T-cell (primary cell): ENCODE data around the gene RETN. TPM values are rescaled to one million over a fixed set of nuclear protein-coding genes. Genes with fewer than 3 reads are reported as not detected.

Source experiments
- ATAC-seq, 4 experiments: fragments of 200-7000 bp in 3 of 4; fragments of 150-1000 bp in 1 of 4; cut with Tn5 transposase; replicated peaks in 1 of 4; 1 replicate in 3 of 4; 2 replicates in 1 of 4; pipeline ENCODE4 v1.10.0; 2021; ENCODE audit warnings: moderate library complexity in 3 of 4, mild to moderate bottlenecking in 2 of 4, moderate number of reproducible peaks in 1 of 4
- CTCF ChIA-PET, 2 donors: fragments of 300-600 bp; sonication (Branson Sonifier 250); formaldehyde crosslinking; loops; one replicate each; lab custom pipeline; 2022; ENCODE audit warnings: antibody characterized with exemption in 2 of 2; lab: Charles Lee
- POLR2A ChIA-PET, 2 donors: fragments of 300-600 bp; sonication (Branson Sonifier 250); formaldehyde crosslinking; loops; one replicate each; lab custom pipeline; 2022; ENCODE audit warnings: antibody characterized with exemption in 2 of 2; lab: Charles Lee
- DNase-seq, 35 experiments: peaks; one replicate each; pipeline versions ENCODE4 v3.0.0 to v3.0.0-alpha.2; 2013 to 2023
- H3K27ac ChIP-seq: one replicate; pipeline ENCODE4 v1.5.1; 2013; ENCODE audit warnings: low read length
- H3K27me3 ChIP-seq, 2 experiments: replicated peaks in 1 of 2; 1 replicate in 1 of 2; 2 replicates in 1 of 2; pipeline versions ENCODE4 v1.6.1 to v1.7.0; 2013; ENCODE audit warnings: low read length in 1 of 2, mixed read lengths in 1 of 2; ENCODE audit not compliant: control insufficient read depth in 2 of 2, insufficient read depth in 2 of 2; ENCODE audit errors: extremely low read depth in 1 of 2
- H3K36me3 ChIP-seq, 2 donors: 1 replicate in 1 of 2; 2 replicates in 1 of 2; pipeline versions ENCODE4 v1.6.1 to v1.7.0; 2013; ENCODE audit warnings: low read length in 1 of 2; ENCODE audit not compliant: control insufficient read depth in 2 of 2, insufficient read depth in 1 of 2; ENCODE audit errors: extremely low read depth in 1 of 2
- H3K4me1 ChIP-seq, 2 experiments: 1 replicate in 1 of 2; 2 replicates in 1 of 2; pipeline versions ENCODE4 v1.6.1 to v1.7.0; 2013; ENCODE audit warnings: low read length in 2 of 2, mixed read lengths in 1 of 2; ENCODE audit not compliant: insufficient read depth in 2 of 2, control insufficient read depth in 1 of 2; ENCODE audit errors: extremely low read depth in 1 of 2
- H3K4me3 ChIP-seq, 2 donors: 1 replicate in 1 of 2; 2 replicates in 1 of 2; pipeline versions ENCODE4 v1.5.1 to v1.7.0; 2013; ENCODE audit warnings: mild to moderate bottlenecking in 2 of 2, low read length in 1 of 2, moderate library complexity in 1 of 2; ENCODE audit not compliant: control insufficient read depth in 1 of 2; ENCODE audit errors: extremely low read depth in 1 of 2
- H3K9me3 ChIP-seq: 2 replicates; pipeline ENCODE4 v1.7.0; 2013
- H3K27ac Mint-ChIP-seq, 2 donors: one replicate each; pipeline ENCODE4 v1.8.0; 2020 to 2021; ENCODE audit warnings: mild to moderate bottlenecking in 2 of 2, mixed read lengths in 2 of 2
- H3K27me3 Mint-ChIP-seq, 2 donors: one replicate each; pipeline ENCODE4 v1.8.0; 2021 to 2022; ENCODE audit warnings: mixed read lengths in 2 of 2
- H3K36me3 Mint-ChIP-seq: one replicate; pipeline ENCODE4 v1.8.0; 2021; ENCODE audit warnings: mixed read lengths
- H3K4me1 Mint-ChIP-seq, 3 donors: one replicate each; pipeline ENCODE4 v1.8.0; 2020 to 2022; ENCODE audit warnings: mixed read lengths in 3 of 3, mild to moderate bottlenecking in 1 of 3
- H3K4me3 Mint-ChIP-seq, 3 donors: one replicate each; pipeline ENCODE4 v1.8.0; 2020 to 2022; ENCODE audit warnings: mild to moderate bottlenecking in 3 of 3, mixed read lengths in 3 of 3, moderate library complexity in 3 of 3
- H3K9me3 Mint-ChIP-seq, 3 donors: one replicate each; pipeline ENCODE4 v1.8.0; 2020 to 2022; ENCODE audit warnings: mixed read lengths in 3 of 3
- WGBS: methylation state at CpG from one replicate; pipeline ENCODE4 v1.1.5; 2013; ENCODE audit warnings: missing lambda C conversion rate; ENCODE audit not compliant: insufficient coverage; 5-methylcytosine and 5-hydroxymethylcytosine counted together
- total RNA-seq, 35 experiments: library from RNA in 6 of 35; stranded (reverse) in 6 of 35; fragments of 120-200 nt in 1 of 35; gene quantifications; one replicate each; pipeline versions ENCODE4 v1.2.1 to v1.2.4 and lab custom pipeline; 2013 to 2026

Gene RETN
- total RNA-seq, 5 donors from 2014 or later (not counting 1 experiment from before 2014, with no cell fraction given), result 1.6 TPM; not detected in 4

- POLR2A ChIA-PET, result no interaction called here
- ATAC-seq (no peak), DNase-seq (no peak)
- CTCF ChIA-PET, result no interaction called here
- H3K9me3 Mint-ChIP-seq, result no peaks in the 10 kb centered on the region
- H3K4me3 Mint-ChIP-seq, result no peak overlapping the region
- H3K27ac ChIP-seq, result no peak overlapping the region
- peaks cover 0 to 2% of the 10 kb centered on the region in 2 experiments for H3K27me3 ChIP-seq
- no peaks in the 10 kb centered on the region for H3K9me3 ChIP-seq
- H3K27ac Mint-ChIP-seq, result no peak overlapping the region
- no peaks in the 10 kb centered on the region for H3K27me3 Mint-ChIP-seq
- peaks cover 1 to 3% (median 2%) of the 10 kb centered on the region in 3 donors for H3K4me1 Mint-ChIP-seq
- H3K36me3 ChIP-seq, result peaks cover 14 to 37% of the 10 kb centered on the region in 2 donors
- WGBS, result 95% methylated on average over 10 of the region's 14 CpGs
- peaks cover 0 to under 1% of the 10 kb centered on the region in 2 experiments for H3K4me1 ChIP-seq
- peaks cover 7% of the 10 kb centered on the region for H3K36me3 Mint-ChIP-seq
- H3K4me3 ChIP-seq, result no peak overlapping the region
Measured at GRCh38 chr19:7645163-7645562, 23.7 kb upstream of the RETN start.

DNA sequence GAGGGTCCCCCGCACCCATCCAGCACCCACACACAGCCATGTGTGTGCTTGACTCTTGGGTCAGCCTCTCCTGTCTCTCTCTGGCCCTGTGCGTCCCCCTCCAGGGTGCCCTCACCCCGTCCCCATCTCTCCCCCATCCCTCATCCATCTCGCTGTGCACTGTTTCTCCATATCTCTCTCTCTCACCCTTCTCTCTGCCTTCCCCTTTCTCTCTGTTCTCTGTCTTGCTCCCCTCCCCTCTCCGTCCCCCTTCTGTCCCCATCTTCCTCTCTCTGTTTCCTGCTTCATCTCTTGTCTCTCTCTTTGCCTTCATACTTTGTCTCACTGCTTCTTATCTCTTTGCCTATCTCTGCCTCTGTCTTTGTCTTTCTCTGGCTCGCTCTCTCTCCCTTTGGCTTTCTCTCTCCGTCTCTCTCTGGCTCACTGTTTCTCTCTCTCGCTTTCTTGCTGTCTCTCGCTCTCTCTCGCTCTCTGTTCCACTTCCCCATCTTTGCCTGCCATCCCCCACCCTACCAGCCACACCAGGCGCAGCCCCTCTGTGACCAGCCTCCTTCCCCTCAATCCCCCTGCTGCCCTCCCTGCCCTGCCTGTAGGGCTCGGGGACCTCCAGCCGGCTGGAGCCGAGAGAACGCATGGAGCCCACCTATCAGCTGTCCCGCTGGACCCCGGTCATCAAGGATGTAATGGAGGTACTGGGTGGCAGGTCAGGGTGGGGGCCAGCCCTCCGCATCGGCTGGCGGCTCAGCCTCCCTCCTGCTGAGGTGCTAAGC, 23.0 kb upstream of the RETN start:
- Histone ChIP-seq H3K4me3 (no peak overlapping the region), H3K27me3 (peaks cover 0 to 2% of the 10 kb centered on the region in 2 experiments), H3K36me3 (peaks cover 14 to 30% of the 10 kb centered on the region in 2 donors), H3K4me1 (no peaks in the 10 kb centered on the region), H3K27ac (no peak overlapping the region), H3K9me3 (no peaks in the 10 kb centered on the region)
- no peak overlapping the region for H3K4me3 Mint-ChIP-seq
- no peaks in the 10 kb centered on the region for H3K4me1 Mint-ChIP-seq
- WGBS, result 86% methylated on average over 16 of the region's 20 CpGs
- POLR2A ChIA-PET, result no interaction called here
- CTCF ChIA-PET, result no interaction called here
- H3K9me3 Mint-ChIP-seq, result no peaks in the 10 kb centered on the region
- H3K36me3 Mint-ChIP-seq, result peaks cover 5% of the 10 kb centered on the region
- ATAC-seq (no peak), DNase-seq (no peak)
- no peaks in the 10 kb centered on the region for H3K27me3 Mint-ChIP-seq
- no peak overlapping the region for H3K27ac Mint-ChIP-seq

GRCh38 chr19:7646426-7646700, 22.5 kb upstream of the RETN start:
- CTCF ChIA-PET, result no interaction called here
- Histone ChIP-seq H3K27ac (no peak overlapping the region), H3K36me3 (peaks cover 11 to 30% of the 10 kb centered on the region in 2 donors)

DNA sequence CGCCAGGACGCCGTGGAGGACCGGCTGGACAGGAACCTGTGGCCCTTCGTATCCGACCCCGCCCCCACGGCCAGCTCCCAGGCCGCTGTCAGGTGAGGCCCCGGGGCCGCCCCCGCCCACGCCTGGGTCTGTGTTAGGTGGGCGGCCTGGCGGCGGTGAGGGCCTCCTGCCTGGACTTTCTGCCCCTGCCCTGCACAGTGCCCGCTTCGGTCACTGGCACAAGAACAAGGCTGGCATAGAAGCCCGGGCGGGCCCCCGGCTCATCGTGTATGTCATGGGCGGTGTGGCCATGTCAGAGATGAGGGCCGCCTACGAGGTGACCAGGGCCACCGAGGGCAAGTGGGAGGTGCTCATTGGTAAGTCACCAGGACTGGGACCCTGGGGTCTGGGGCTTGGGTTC, 21.7 kb upstream of the RETN start:
- Histone ChIP-seq H3K27ac (no peak overlapping the region), H3K4me1 (peaks cover 0 to 6% of the 10 kb centered on the region in 2 experiments), H3K36me3 (peaks cover 11 to 26% of the 10 kb centered on the region in 2 donors), H3K27me3 (peaks cover 0 to 8% of the 10 kb centered on the region in 2 experiments), H3K9me3 (no peaks in the 10 kb centered on the region), H3K4me3 (no peak overlapping the region)
- no peak for ATAC-seq
- H3K9me3 Mint-ChIP-seq, result no peaks in the 10 kb centered on the region
- CTCF ChIA-PET, result no interaction called here
- peak in 1 of 35 experiments; percentile 0 for DNase-seq
- WGBS, result 95% methylated on average over 19 of the region's 26 CpGs
- H3K27ac Mint-ChIP-seq, result no peak overlapping the region
- peaks cover 5% of the 10 kb centered on the region for H3K36me3 Mint-ChIP-seq
- H3K4me1 Mint-ChIP-seq, result peaks cover 3 to 5% (median 3%) of the 10 kb centered on the region in 3 donors
- no peak overlapping the region for H3K4me3 Mint-ChIP-seq
- no peaks in the 10 kb centered on the region for H3K27me3 Mint-ChIP-seq
- POLR2A ChIA-PET, result no interaction called here

More at GRCh38 chr19:7646426-7646700, 22.5 kb upstream of the RETN start:
- DNase-seq (no peak), ATAC-seq (no peak)
- H3K9me3 Mint-ChIP-seq, result no peaks in the 10 kb centered on the region
- H3K27ac Mint-ChIP-seq, result no peak overlapping the region
- 82% methylated on average over 8 of the region's 8 CpGs for WGBS
- H3K4me3 ChIP-seq, result no peak overlapping the region
- peaks cover 5% of the 10 kb centered on the region for H3K36me3 Mint-ChIP-seq
- H3K4me1 ChIP-seq, result no peaks in the 10 kb centered on the region
- H3K9me3 ChIP-seq, result no peaks in the 10 kb centered on the region
- POLR2A ChIA-PET, result no interaction called here
- peaks cover 0 to 7% of the 10 kb centered on the region in 2 experiments for H3K27me3 ChIP-seq
- H3K27me3 Mint-ChIP-seq, result no peaks in the 10 kb centered on the region
- H3K4me3 Mint-ChIP-seq, result no peak overlapping the region
- H3K4me1 Mint-ChIP-seq, result no peaks in the 10 kb centered on the region

DNA sequence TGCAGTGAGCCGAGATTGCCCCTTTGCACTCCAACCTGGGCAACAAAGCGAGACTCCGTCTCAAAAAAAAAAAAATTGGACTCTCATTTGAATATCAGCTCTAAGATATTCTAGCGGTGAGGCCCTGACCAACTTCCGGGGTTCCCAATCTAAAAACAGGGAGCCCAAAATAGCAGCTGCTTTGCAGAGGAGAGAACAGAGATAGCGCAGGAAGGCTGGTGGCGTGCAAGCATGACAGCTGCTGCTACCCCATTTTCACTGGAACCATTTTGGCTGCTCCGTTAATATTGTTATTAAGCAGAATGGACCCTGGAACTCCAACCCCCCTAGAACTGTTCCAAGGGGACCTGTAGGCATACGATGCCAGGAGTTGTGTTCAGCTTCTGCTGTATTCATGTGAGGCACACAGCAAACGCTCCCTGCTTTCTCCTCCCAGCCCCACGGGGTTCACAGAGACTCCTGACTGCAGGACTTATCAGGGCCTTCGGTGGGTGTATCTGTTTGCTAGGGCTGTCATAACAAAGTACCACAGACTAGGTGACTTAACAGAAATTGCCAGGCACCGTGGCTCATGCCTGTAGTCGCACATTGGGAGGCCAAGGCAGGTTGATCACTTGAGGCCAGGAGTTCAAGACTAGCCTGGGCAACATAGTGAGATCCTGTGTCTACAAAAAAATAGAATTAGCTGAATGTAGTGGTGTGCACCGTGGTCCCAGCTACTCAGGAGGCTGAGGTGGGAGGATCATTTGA, 20.4 kb upstream of the RETN start:
- no peaks in the 10 kb centered on the region for H3K9me3 Mint-ChIP-seq
- peaks cover 5% of the 10 kb centered on the region for H3K36me3 Mint-ChIP-seq
- Histone ChIP-seq H3K9me3 (no peaks in the 10 kb centered on the region), H3K4me1 (peaks cover 0 to 13% of the 10 kb centered on the region in 2 experiments), H3K27me3 (peaks cover 0 to 7% of the 10 kb centered on the region in 2 experiments), H3K27ac (no peak overlapping the region), H3K36me3 (peaks cover 11 to 23% of the 10 kb centered on the region in 2 donors), H3K4me3 (no peak overlapping the region)
- peaks cover 10 to 13% (median 10%) of the 10 kb centered on the region in 3 donors for H3K4me1 Mint-ChIP-seq
- H3K27ac Mint-ChIP-seq, result no peak overlapping the region
- DNase-seq, result no peak
- no peak for ATAC-seq
- WGBS, result 91% methylated on average over 10 of the region's 15 CpGs
- ChIA-PET CTCF (interaction anchor here (0.6 to 1.4 kb wide), 2 partner anchors 12 to 32 kb away, joined by 3 to 4 read pairs; partner anchors contain the start of gene TRAPPC5 (in 1 of the 2)), POLR2A (interaction anchor here (0.6 to 0.9 kb wide), 3 partner anchors 59 to 188 kb away, joined by 3 to 6 read pairs (median 3); no protein-coding TSS in a partner anchor)
- no peak overlapping the region for H3K4me3 Mint-ChIP-seq
- H3K27me3 Mint-ChIP-seq, result no peaks in the 10 kb centered on the region

DNA sequence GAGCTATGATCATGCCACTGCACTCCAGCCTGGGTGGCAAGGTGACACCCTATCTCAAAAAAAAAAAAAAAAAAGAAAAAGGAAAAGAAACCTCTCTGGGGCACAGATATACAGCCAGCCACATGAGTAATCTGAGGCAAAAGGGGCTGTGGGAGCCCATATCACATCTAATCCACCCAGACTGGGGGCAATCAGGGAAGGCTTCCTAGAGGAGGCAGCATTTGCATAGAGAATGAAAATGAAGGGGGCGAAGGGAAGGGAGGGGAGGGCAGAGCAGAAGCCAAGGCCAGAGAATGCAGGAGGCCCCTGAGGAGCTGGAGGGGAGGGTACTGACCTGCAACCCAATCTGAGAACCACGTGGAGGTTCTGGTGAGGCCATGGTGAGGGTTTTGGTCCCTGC, 18.7 kb upstream of the RETN start:
- ChIA-PET POLR2A (interaction anchor here in 1 of 2 donors (0.6 kb wide), 1 partner anchor 31 kb away, joined by 5 read pairs; the partner anchor contains the start of gene TRAPPC5), CTCF (interaction anchor here (0.5 to 0.7 kb wide), 3 partner anchors 34 to 364 kb away, joined by 3 to 7 read pairs (median 6); no protein-coding TSS in a partner anchor)
- Histone ChIP-seq H3K27me3 (peaks cover 0 to 6% of the 10 kb centered on the region in 2 experiments), H3K4me1 (peaks cover 0 to 13% of the 10 kb centered on the region in 2 experiments), H3K36me3 (peaks cover 8 to 13% of the 10 kb centered on the region in 2 donors), H3K27ac (no peak overlapping the region), H3K4me3 (no peak overlapping the region), H3K9me3 (no peaks in the 10 kb centered on the region)
- Mint-ChIP-seq H3K36me3 (peaks cover 5% of the 10 kb centered on the region), H3K27me3 (no peaks in the 10 kb centered on the region), H3K4me3 (no peak overlapping the region), H3K27ac (no peak overlapping the region), H3K9me3 (no peaks in the 10 kb centered on the region), H3K4me1 (peaks cover 10 to 13% (median 10%) of the 10 kb centered on the region in 3 donors)
- WGBS, result 72% methylated on average over 2 of the region's 2 CpGs
- ATAC-seq (no peak), DNase-seq (no peak)
